Transverse colon (tissue), 4 donors: ENCODE measurements around the gene CCDC51.

ENCODE experiments used
- EP300 ChIP-seq: sonication (generic); formaldehyde crosslinking; IDR thresholded peaks from one replicate; pipeline ENCODE4 v1.6.1; 2017; ENCODE audit warnings: antibody characterized with exemption, low read depth
- POLR2A ChIP-seq: fragments of 450-650 bp; IDR thresholded peaks from one replicate; pipeline ENCODE4 v1.6.1; 2016; ENCODE audit warnings: antibody characterized with exemption, mild to moderate bottlenecking, moderate library complexity
- POLR2AphosphoS5 ChIP-seq, 3 donors: sonication (generic); formaldehyde crosslinking; IDR thresholded peaks; one replicate each; pipeline ENCODE4 v1.6.1; 2016; ENCODE audit warnings: antibody characterized with exemption in 3 of 3
- TF ChIP-seq, protein P1 (sequence below), 5 experiments: fragments of 200-600 bp in 3 of 5; fragments of 450-650 bp in 2 of 5; sonication (generic) in 3 of 5; IDR thresholded peaks; 1 replicate in 2 of 5; 2 replicates in 3 of 5; pipeline ENCODE4 v1.5.1; 2016 to 2017; ENCODE audit warnings: antibody characterized with exemption in 5 of 5, inconsistent platforms in 3 of 5, mild to moderate bottlenecking in 2 of 5, moderate library complexity in 1 of 5

DNA sequence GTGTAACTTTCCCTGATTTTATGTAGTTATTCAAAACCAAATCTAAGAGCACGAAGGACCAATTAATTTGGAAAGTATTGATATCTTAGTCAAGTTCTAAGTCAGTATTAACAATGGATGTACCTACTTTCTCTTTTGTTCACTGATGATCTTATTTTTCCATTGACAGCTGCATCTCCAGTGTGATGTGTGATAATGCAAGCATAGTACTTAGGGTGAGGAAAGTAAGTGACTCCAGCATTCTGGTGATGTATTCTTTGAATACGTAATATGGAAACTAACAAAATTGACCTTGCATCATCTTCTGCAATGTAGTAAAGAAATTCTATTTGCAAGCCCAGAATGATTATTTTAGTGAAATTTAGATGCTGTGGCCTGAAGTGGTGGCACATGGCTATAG is 45.5 kb downstream of the CCDC51 start:
- TF ChIP-seq EP300 (no peak), POLR2A (no peak), POLR2AphosphoS5 (IDR thresholded peaks at IDR 0.05) (no peak)
- TF ChIP-seq, protein P1, sequence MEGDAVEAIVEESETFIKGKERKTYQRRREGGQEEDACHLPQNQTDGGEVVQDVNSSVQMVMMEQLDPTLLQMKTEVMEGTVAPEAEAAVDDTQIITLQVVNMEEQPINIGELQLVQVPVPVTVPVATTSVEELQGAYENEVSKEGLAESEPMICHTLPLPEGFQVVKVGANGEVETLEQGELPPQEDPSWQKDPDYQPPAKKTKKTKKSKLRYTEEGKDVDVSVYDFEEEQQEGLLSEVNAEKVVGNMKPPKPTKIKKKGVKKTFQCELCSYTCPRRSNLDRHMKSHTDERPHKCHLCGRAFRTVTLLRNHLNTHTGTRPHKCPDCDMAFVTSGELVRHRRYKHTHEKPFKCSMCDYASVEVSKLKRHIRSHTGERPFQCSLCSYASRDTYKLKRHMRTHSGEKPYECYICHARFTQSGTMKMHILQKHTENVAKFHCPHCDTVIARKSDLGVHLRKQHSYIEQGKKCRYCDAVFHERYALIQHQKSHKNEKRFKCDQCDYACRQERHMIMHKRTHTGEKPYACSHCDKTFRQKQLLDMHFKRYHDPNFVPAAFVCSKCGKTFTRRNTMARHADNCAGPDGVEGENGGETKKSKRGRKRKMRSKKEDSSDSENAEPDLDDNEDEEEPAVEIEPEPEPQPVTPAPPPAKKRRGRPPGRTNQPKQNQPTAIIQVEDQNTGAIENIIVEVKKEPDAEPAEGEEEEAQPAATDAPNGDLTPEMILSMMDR (IDR thresholded peaks at IDR 0.05) = no peak
